ENCODE data around the gene ADAMTSL4.
A peak's percentile ranks its signal among the peaks of the same experiment; 100 is the strongest.
"Not testable (repeated sequence)": the region's sequence is repeated elsewhere in the genome, so short reads cannot be mapped to it uniquely, and the experiment has no call there.

ADAMTSL4 gene

GRCh38 chr1:150582371-150582770, 33.2 kb downstream of the ADAMTSL4 start:
- H2BK120ac ChIP-seq (ENCODE audit: low read depth, low read length): no peak overlapping the region
- peak; percentile 15 for DNase-seq
- H3K9me3 ChIP-seq (ENCODE audit: control insufficient read depth, low read length): no peaks in the 10 kb centered on the region
- no peak overlapping the region for H3K9ac ChIP-seq (ENCODE audit: low read length)
- H2BK12ac ChIP-seq (ENCODE audit: low read length in 2 of 2): no peak overlapping the region
- H2BK5ac ChIP-seq (ENCODE audit: low read depth, low read length, poor library complexity, severe bottlenecking): no peak overlapping the region
- 100% methylated on average over 1 of the region's 2 CpGs for WGBS
- H3K4ac ChIP-seq (ENCODE audit: low read depth in 1 of 2, low read length in 2 of 2): no peak overlapping the region
- no peaks in the 10 kb centered on the region for H3K27me3 ChIP-seq (ENCODE audit: control insufficient read depth in 1 of 2, insufficient read depth in 1 of 2, low read length in 2 of 2)
- no peak overlapping the region for H3K4me2 ChIP-seq (ENCODE audit: low read length, poor library complexity, severe bottlenecking)
- no peak overlapping the region for H2AK5ac ChIP-seq (ENCODE audit: low read length, severe bottlenecking)
- no peak overlapping the region for H3K14ac ChIP-seq (ENCODE audit: low read length in 2 of 2)
- H3K27ac ChIP-seq (ENCODE audit: low read length, poor library complexity, severe bottlenecking): no peak overlapping the region
- no peak overlapping the region for H3K18ac ChIP-seq (ENCODE audit: low read depth in 1 of 2, low read length in 2 of 2)
- H3K79me1 ChIP-seq (replicated peaks; ENCODE audit: low read length, poor library complexity, severe bottlenecking): peaks cover 7% of the 10 kb centered on the region
- H3K4me1 ChIP-seq (ENCODE audit: control insufficient read depth, insufficient read depth, low read depth, low read length): peaks cover 4% of the 10 kb centered on the region
- H3K36me3 ChIP-seq (ENCODE audit: control insufficient read depth in 1 of 2, insufficient read depth in 2 of 2, low read depth in 1 of 2, low read length in 2 of 2): peaks cover 5 to 16% of the 10 kb centered on the region in 2 experiments
- H2AFZ ChIP-seq (ENCODE audit: low read depth, low read length): no peak overlapping the region
- no peak overlapping the region for H4K8ac ChIP-seq (ENCODE audit: low read length)
- H4K91ac ChIP-seq (ENCODE audit: low read length): no peak overlapping the region
- H2BK15ac ChIP-seq (ENCODE audit: low read depth, poor library complexity, severe bottlenecking): no peak overlapping the region
- H3K23ac ChIP-seq (ENCODE audit: low read length in 2 of 2): no peak overlapping the region
- no peak overlapping the region for H3K4me3 ChIP-seq (ENCODE audit: insufficient read depth in 1 of 2, low read depth in 1 of 2, low read length in 2 of 2)

DNA sequence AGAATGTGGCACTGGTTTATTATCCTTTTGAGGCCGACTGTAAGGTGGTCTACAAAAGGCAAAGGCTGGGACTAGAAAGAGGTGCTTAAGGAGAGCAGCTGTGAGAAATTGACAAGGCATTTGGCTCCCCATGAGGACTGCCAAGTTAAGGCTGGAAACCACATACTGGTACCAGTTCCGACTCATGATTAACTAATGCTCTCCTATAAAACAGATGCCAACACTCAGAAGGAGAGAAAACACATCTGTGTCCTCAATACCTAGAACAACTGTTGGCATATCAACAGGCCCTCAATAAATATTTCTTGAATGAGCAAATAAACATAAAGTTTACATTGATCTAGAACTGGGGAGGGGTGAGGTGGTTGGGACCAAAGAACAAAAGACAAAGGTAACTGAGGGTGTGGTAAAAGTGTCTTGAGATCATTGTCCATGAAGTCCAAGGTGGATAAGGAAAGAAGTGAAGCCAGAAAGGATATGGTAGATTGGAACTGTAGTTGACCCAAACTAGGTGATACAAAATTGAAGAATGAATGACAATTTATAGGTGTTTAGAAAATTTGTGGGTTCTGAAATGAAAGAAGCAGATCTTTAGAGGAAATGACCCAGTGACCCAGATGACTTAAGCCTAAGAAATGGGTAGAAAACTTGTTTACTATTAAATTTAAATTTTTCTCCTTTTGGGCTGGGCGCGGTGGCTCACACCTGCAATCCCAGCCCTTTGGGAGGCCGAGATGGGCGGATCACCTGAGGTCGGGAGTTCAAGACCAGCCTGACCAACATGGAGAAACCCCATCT, 47.1 kb downstream of the ADAMTSL4 start:
- Histone ChIP-seq H3K4ac (ENCODE audit: low read depth in 1 of 2, low read length in 2 of 2) (no peak overlapping the region), H2BK5ac (ENCODE audit: low read depth, low read length, poor library complexity, severe bottlenecking) (no peak overlapping the region), H2BK15ac (ENCODE audit: low read depth, poor library complexity, severe bottlenecking) (no peak overlapping the region), H4K8ac (ENCODE audit: low read length) (no peak overlapping the region), H3K36me3 (ENCODE audit: control insufficient read depth in 1 of 2, insufficient read depth in 2 of 2, low read depth in 1 of 2, low read length in 2 of 2) (peaks cover 3 to 4% of the 10 kb centered on the region in 2 experiments), H4K91ac (ENCODE audit: low read length) (no peak overlapping the region), H3K9ac (ENCODE audit: low read length) (no peak overlapping the region), H3K14ac (ENCODE audit: low read length in 2 of 2) (no peak overlapping the region), H3K23ac (ENCODE audit: low read length in 2 of 2) (no peak overlapping the region), H3K9me3 (ENCODE audit: control insufficient read depth, low read length) (no peaks in the 10 kb centered on the region), H3K4me3 (ENCODE audit: insufficient read depth in 1 of 2, low read depth in 1 of 2, low read length in 2 of 2) (no peak overlapping the region), H2AFZ (ENCODE audit: low read depth, low read length) (no peak overlapping the region), H2BK12ac (ENCODE audit: low read length in 2 of 2) (no peak overlapping the region), H2AK5ac (ENCODE audit: low read length, severe bottlenecking) (no peak overlapping the region), H3K4me2 (ENCODE audit: low read length, poor library complexity, severe bottlenecking) (no peak overlapping the region), H3K4me1 (ENCODE audit: control insufficient read depth, insufficient read depth, low read depth, low read length) (peaks cover 2% of the 10 kb centered on the region), H3K27ac (ENCODE audit: low read length, poor library complexity, severe bottlenecking) (no peak overlapping the region), H3K79me1 (replicated peaks; ENCODE audit: low read length, poor library complexity, severe bottlenecking) (no peaks in the 10 kb centered on the region), H3K18ac (ENCODE audit: low read depth in 1 of 2, low read length in 2 of 2) (no peak overlapping the region), H3K27me3 (ENCODE audit: control insufficient read depth in 1 of 2, insufficient read depth in 1 of 2, low read length in 2 of 2) (no peaks in the 10 kb centered on the region), H2BK120ac (ENCODE audit: low read depth, low read length) (no peak overlapping the region)
- peak; percentile 74 for DNase-seq
- WGBS: 90% methylated on average over 6 of the region's 7 CpGs

DNA sequence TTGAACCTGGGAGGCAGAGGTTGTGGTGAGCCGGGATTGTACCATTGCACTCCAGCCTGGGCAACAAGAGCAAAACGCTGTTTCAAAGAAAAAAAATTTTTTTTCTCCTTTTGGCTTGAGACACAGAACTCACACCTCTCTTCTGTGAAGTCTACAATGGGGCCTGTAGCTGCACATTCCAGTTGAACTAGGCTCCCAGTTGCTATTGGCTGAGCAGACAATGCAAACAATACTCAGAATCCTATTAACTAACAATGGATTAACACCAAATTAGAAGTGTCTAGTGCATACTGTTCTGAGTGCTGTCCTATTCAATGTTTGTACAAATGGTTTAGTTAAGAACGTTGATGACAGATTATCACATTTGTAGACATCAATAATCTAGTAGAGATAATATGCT, 47.8 kb downstream of the ADAMTSL4 start:
- WGBS: 98% methylated on average over 2 of the region's 3 CpGs
- Histone ChIP-seq H3K9ac (ENCODE audit: low read length) (no peak overlapping the region), H2AK5ac (ENCODE audit: low read length, severe bottlenecking) (no peak overlapping the region)

DNA sequence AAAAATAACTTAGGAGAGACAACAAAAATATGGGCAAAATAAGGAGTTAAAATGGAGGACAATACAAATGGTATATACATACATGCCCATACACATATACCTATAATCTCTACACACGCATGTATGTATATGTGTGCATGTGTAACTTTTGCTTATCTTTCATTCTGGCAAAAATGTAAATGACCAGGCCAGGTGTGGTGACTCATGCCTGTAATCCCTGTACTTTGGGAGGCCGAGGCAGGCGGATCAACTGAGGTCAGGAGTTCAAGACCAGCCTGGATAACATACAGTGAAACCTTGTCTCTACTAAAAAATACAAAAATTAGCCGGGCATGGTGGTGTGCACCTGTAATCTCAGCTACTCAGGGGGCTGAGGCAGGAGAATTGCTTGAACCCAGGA, 49.1 kb downstream of the ADAMTSL4 start:
- not testable (repeated sequence) for H3K9ac ChIP-seq (ENCODE audit: low read length)
- WGBS: 94% methylated on average over 4 of the region's 4 CpGs

More for the DNA sequence above, 47.8 kb downstream of the ADAMTSL4 start:
- H3K4me3 ChIP-seq (ENCODE audit: insufficient read depth in 1 of 2, low read depth in 1 of 2, low read length in 2 of 2): no peak overlapping the region
- no peak overlapping the region for H2BK15ac ChIP-seq (ENCODE audit: low read depth, poor library complexity, severe bottlenecking)
- no peak for DNase-seq
- H3K4me2 ChIP-seq (ENCODE audit: low read length, poor library complexity, severe bottlenecking): no peak overlapping the region
- no peak overlapping the region for H2AFZ ChIP-seq (ENCODE audit: low read depth, low read length)
- H3K18ac ChIP-seq (ENCODE audit: low read depth in 1 of 2, low read length in 2 of 2): no peak overlapping the region
- H2BK5ac ChIP-seq (ENCODE audit: low read depth, low read length, poor library complexity, severe bottlenecking): no peak overlapping the region
- H3K4me1 ChIP-seq (ENCODE audit: control insufficient read depth, insufficient read depth, low read depth, low read length): peaks cover 2% of the 10 kb centered on the region
- H3K27me3 ChIP-seq (ENCODE audit: control insufficient read depth in 1 of 2, insufficient read depth in 1 of 2, low read length in 2 of 2): no peaks in the 10 kb centered on the region
- no peak overlapping the region for H3K23ac ChIP-seq (ENCODE audit: low read length in 2 of 2)
- H3K4ac ChIP-seq (ENCODE audit: low read depth in 1 of 2, low read length in 2 of 2): no peak overlapping the region
- H3K9me3 ChIP-seq (ENCODE audit: control insufficient read depth, low read length): no peaks in the 10 kb centered on the region
- H3K14ac ChIP-seq (ENCODE audit: low read length in 2 of 2): no peak overlapping the region
- H4K8ac ChIP-seq (ENCODE audit: low read length): no peak overlapping the region
- H3K27ac ChIP-seq (ENCODE audit: low read length, poor library complexity, severe bottlenecking): no peak overlapping the region
- no peak overlapping the region for H2BK120ac ChIP-seq (ENCODE audit: low read depth, low read length)
- no peak overlapping the region for H2BK12ac ChIP-seq (ENCODE audit: low read length in 2 of 2)
- peaks cover 1% of the 10 kb centered on the region for H3K79me1 ChIP-seq (replicated peaks; ENCODE audit: low read length, poor library complexity, severe bottlenecking)
- H3K36me3 ChIP-seq (ENCODE audit: control insufficient read depth in 1 of 2, insufficient read depth in 2 of 2, low read depth in 1 of 2, low read length in 2 of 2): peaks cover 3 to 4% of the 10 kb centered on the region in 2 experiments
- H4K91ac ChIP-seq (ENCODE audit: low read length): no peak overlapping the region

More for the DNA sequence above, 49.1 kb downstream of the ADAMTSL4 start:
- H4K8ac ChIP-seq (ENCODE audit: low read length); H2AK5ac ChIP-seq (ENCODE audit: low read length, severe bottlenecking); H2BK120ac ChIP-seq (ENCODE audit: low read depth, low read length); H3K18ac ChIP-seq (ENCODE audit: low read depth in 1 of 2, low read length in 2 of 2); H3K27me3 ChIP-seq (ENCODE audit: control insufficient read depth in 1 of 2, insufficient read depth in 1 of 2, low read length in 2 of 2); H3K4me2 ChIP-seq (ENCODE audit: low read length, poor library complexity, severe bottlenecking); H2BK5ac ChIP-seq (ENCODE audit: low read depth, low read length, poor library complexity, severe bottlenecking); H3K9me3 ChIP-seq (ENCODE audit: control insufficient read depth, low read length); H3K79me1 ChIP-seq (replicated peaks; ENCODE audit: low read length, poor library complexity, severe bottlenecking); DNase-seq; H4K91ac ChIP-seq (ENCODE audit: low read length); H3K23ac ChIP-seq (ENCODE audit: low read length in 2 of 2); H2BK15ac ChIP-seq (ENCODE audit: low read depth, poor library complexity, severe bottlenecking); H3K4me1 ChIP-seq (ENCODE audit: control insufficient read depth, insufficient read depth, low read depth, low read length); H3K14ac ChIP-seq (ENCODE audit: low read length in 2 of 2); H3K36me3 ChIP-seq (ENCODE audit: control insufficient read depth in 1 of 2, insufficient read depth in 2 of 2, low read depth in 1 of 2, low read length in 2 of 2); H3K4ac ChIP-seq (ENCODE audit: low read depth in 1 of 2, low read length in 2 of 2); H3K4me3 ChIP-seq (ENCODE audit: insufficient read depth in 1 of 2, low read depth in 1 of 2, low read length in 2 of 2); H2AFZ ChIP-seq (ENCODE audit: low read depth, low read length); H3K27ac ChIP-seq (ENCODE audit: low read length, poor library complexity, severe bottlenecking); H2BK12ac ChIP-seq (ENCODE audit: low read length in 2 of 2): not testable (repeated sequence)

All from mesenchymal stem cell (in vitro differentiated cells and primary cell).